AG04449 (cell line): Measurements from ENCODE around the gene CALCOCO2.
"Not testable (repeated sequence)": the region's sequence is repeated elsewhere in the genome, so short reads cannot be mapped to it uniquely, and the experiment has no call there.

Source experiments
- CTCF ChIA-PET: fragments of 350-600 bp; formaldehyde crosslinking; extraction: SDS; loops from one replicate; lab custom pipeline; 2021; ENCODE audit warnings: antibody characterized with exemption; lab: Yijun Ruan, JAX
- POLR2A ChIA-PET: fragments of 400-600, 350-600 bp; formaldehyde crosslinking; extraction: SDS; loops from one replicate; lab custom pipeline; 2020; ENCODE audit warnings: antibody characterized with exemption, inconsistent platforms; lab: Yijun Ruan, JAX
- DNase-seq: peaks from one replicate; pipeline ENCODE4 v3.0.0-alpha.2; 2010; ENCODE audit warnings: low read depth, low spot score
- H3K4me3 ChIP-seq: 2 replicates; pipeline ENCODE4 v1.5.1; 2011; ENCODE audit warnings: low read depth, mild to moderate bottlenecking, control low read depth, low read length
- CTCF ChIP-seq: IDR thresholded peaks from one replicate; pipeline ENCODE4 v1.5.1; 2011; ENCODE audit warnings: mild to moderate bottlenecking, moderate library complexity, low read length, control low read depth, inconsistent platforms; ENCODE audit not compliant: insufficient read depth; ENCODE audit errors: missing control alignments

Gene CALCOCO2

GRCh38 chr17:48871035-48871550, 40.3 kb downstream of the CALCOCO2 start:
- ChIA-PET CTCF (interaction anchor here (0.6 to 23.5 kb wide), 8 partner anchors 8 to 192 kb away, joined by 3 to 797 read pairs (median 4); partner anchors contain the start of gene TTLL6), POLR2A (interaction anchor here (1.0 kb wide), 1 partner anchor 113 kb away, joined by 3 read pairs; no protein-coding TSS in a partner anchor)
- H3K4me3 ChIP-seq = no peak overlapping the region
- no peak for TF ChIP-seq CTCF
- no peak for DNase-seq

GRCh38 chr17:48871551-48872351, 40.9 kb downstream of the CALCOCO2 start:
- CTCF ChIA-PET = interaction anchor here (0.6 to 23.5 kb wide), 6 partner anchors 7 to 193 kb away, joined by 3 to 797 read pairs (median 6); partner anchors contain the start of gene TTLL6
- no peak for TF ChIP-seq CTCF
- no peak for DNase-seq
- no peak overlapping the region for H3K4me3 ChIP-seq
- POLR2A ChIA-PET = interaction anchor here (1.0 kb wide), 1 partner anchor 114 kb away, joined by 3 read pairs; no protein-coding TSS in a partner anchor

- POLR2A ChIA-PET, H3K4me3 ChIP-seq, DNase-seq: not testable (repeated sequence)
- CTCF ChIA-PET = interaction anchor here (1.0 to 23.5 kb wide), 3 partner anchors 24 to 193 kb away, joined by 3 to 797 read pairs (median 9); partner anchors contain the start of gene TTLL6
These were observed 41.6 kb downstream of the CALCOCO2 start for GRCh38 chr17:48872409-48872808.

- H3K4me3 ChIP-seq = no peak overlapping the region
- CTCF ChIA-PET = interaction anchor here (1.2 to 23.5 kb wide), 6 partner anchors 8 to 194 kb away, joined by 4 to 797 read pairs (median 13); partner anchors contain the start of genes PRAC1, PRAC2 and TTLL6
- no peak for DNase-seq
- POLR2A ChIA-PET = no interaction called here
- TF ChIP-seq CTCF = no peak
These were observed 42.4 kb downstream of the CALCOCO2 start for GRCh38 chr17:48873209-48873608.

GRCh38 chr17:48873696-48874443, 43.0 kb downstream of the CALCOCO2 start:
- CTCF ChIA-PET = interaction anchor here (0.7 to 23.5 kb wide), 8 partner anchors 9 to 202 kb away, joined by 3 to 797 read pairs (median 7); partner anchors contain the start of genes PRAC1, PRAC2 and TTLL6
- POLR2A ChIA-PET = no interaction called here
- no peak overlapping the region for H3K4me3 ChIP-seq
- no peak for TF ChIP-seq CTCF
- DNase-seq = no peak
